Measurements from ENCODE around the gene BCCIP.

The BCCIP gene

DNA sequence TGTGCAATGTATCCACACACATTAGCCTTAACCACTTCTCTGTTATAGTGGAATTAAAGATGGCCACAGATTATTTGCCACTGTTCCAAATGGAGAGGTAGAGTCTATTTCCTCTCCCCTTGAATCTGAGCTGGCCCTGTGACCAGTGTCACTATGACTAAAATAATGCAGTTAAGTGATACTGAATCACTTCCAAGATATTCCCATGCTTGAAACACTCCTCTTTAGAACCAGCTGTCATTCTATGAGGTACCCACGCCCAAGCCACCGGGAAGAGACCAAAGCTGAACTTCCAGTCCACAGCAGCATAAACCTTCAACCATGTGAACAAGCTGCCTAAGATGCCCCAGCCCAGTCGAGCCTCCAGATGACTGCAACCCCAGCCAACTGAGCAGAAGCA, 59.9 kb downstream of the BCCIP start:
- in situ Hi-C loops (cut with HindIII; ENCODE audit: low sequenced_read_pairs): no loop called here
